H1 (cell line): ENCODE results near the gene BPIFB2. TPM values are rescaled to one million over a fixed set of nuclear protein-coding genes. Genes with fewer than 3 reads are reported as not detected.

ENCODE experiments used
- CTCF ChIA-PET: fragments of 300-600 bp; sonication (Branson Sonifier 250); formaldehyde crosslinking; loops from one replicate; lab custom pipeline; 2021; ENCODE audit not compliant: partially characterized antibody; lab: Charles Lee
- POLR2A ChIA-PET: fragments of 300-600 bp; sonication (Branson Sonifier 250); formaldehyde crosslinking; loops from one replicate; lab custom pipeline; 2021; ENCODE audit warnings: inconsistent platforms; ENCODE audit not compliant: partially characterized antibody; lab: Charles Lee
- DNase-seq, 2 experiments: peaks; one replicate each; pipeline versions ENCODE4 v3.0.0 to v3.0.0-alpha.2; 2010 to 2022; ENCODE audit warnings: low spot score in 2 of 2, low read depth in 1 of 2, mixed read lengths in 1 of 2
- FAIRE-seq: peaks from 2 replicates; lab custom pipeline; 2011; peaks lifted over from hg19 to GRCh38; lab: Jason Lieb, UNC
- H2AFZ ChIP-seq: 2 replicates; pipeline ENCODE4 v1.8.1; 2012; ENCODE audit warnings: low read length, inconsistent platforms
- H2AK5ac ChIP-seq: 2 replicates; pipeline ENCODE4 v1.6.1; 2013; ENCODE audit warnings: low read depth, low read length
- H2BK120ac ChIP-seq: replicated peaks from 2 replicates; pipeline ENCODE3; 2013; ENCODE audit warnings: low read depth, low read length, inconsistent platforms
- H2BK12ac ChIP-seq: 2 replicates; pipeline ENCODE4 v1.6.1; 2013; ENCODE audit warnings: low read depth, low read length
- H2BK15ac ChIP-seq: 2 replicates; pipeline ENCODE4 v1.6.1; 2013; ENCODE audit warnings: low read length
- H2BK20ac ChIP-seq: 2 replicates; pipeline ENCODE4 v1.6.1; 2013; ENCODE audit warnings: low read length
- H2BK5ac ChIP-seq: 2 replicates; pipeline ENCODE4 v1.6.1; 2013; ENCODE audit warnings: low read depth, low read length
- H3K14ac ChIP-seq: 2 replicates; pipeline ENCODE4 v1.6.1; 2013; ENCODE audit warnings: inconsistent platforms; ENCODE audit not compliant: insufficient read length
- H3K18ac ChIP-seq: 2 replicates; pipeline ENCODE4 v1.6.1; 2013; ENCODE audit warnings: low read length; ENCODE audit errors: extremely low read depth
- H3K23ac ChIP-seq: 2 replicates; pipeline ENCODE4 v1.6.1; 2013; ENCODE audit warnings: inconsistent platforms; ENCODE audit not compliant: insufficient read length
- H3K23me2 ChIP-seq: 2 replicates; pipeline ENCODE4 v1.6.1; 2013; ENCODE audit warnings: low read depth, low read length
- H3K27ac ChIP-seq: 2 replicates; pipeline ENCODE4 v1.6.1; 2011; ENCODE audit warnings: low read depth, low read length, inconsistent platforms
- H3K27me3 ChIP-seq, 4 experiments: replicated peaks in 1 of 4; 1 replicate in 1 of 4; 2 replicates in 3 of 4; pipeline versions ENCODE4 v1.6.1 to v1.8.1; 2011 to 2013; ENCODE audit warnings: low read length in 3 of 4, mild to moderate bottlenecking in 3 of 4, inconsistent platforms in 2 of 4, mixed read lengths in 2 of 4, moderate library complexity in 1 of 4; ENCODE audit not compliant: control insufficient read depth in 3 of 4, insufficient read depth in 3 of 4; ENCODE audit errors: extremely low read depth in 1 of 4
- H3K36me3 ChIP-seq, 4 experiments: 2 replicates each; pipeline versions ENCODE4 v1.6.1 to v1.8.1; 2011 to 2013; ENCODE audit warnings: mild to moderate bottlenecking in 4 of 4, low read length in 3 of 4, moderate library complexity in 2 of 4, control low read depth in 1 of 4, inconsistent platforms in 1 of 4; ENCODE audit not compliant: insufficient read depth in 4 of 4, control insufficient read depth in 2 of 4
- H3K4ac ChIP-seq: replicated peaks from 2 replicates; pipeline ENCODE3; 2013; ENCODE audit warnings: low read length, low read depth, mixed read lengths, inconsistent platforms; ENCODE audit not compliant: insufficient read length
- H3K4me1 ChIP-seq, 4 experiments: replicated peaks in 1 of 4; 1 replicate in 1 of 4; 2 replicates in 3 of 4; pipeline versions ENCODE4 v1.6.1 to v1.8.1; 2011 to 2013; ENCODE audit warnings: low read length in 3 of 4, inconsistent platforms in 2 of 4, mixed read lengths in 1 of 4; ENCODE audit not compliant: insufficient read depth in 4 of 4, control insufficient read depth in 3 of 4
- H3K4me2 ChIP-seq, 2 experiments: 2 replicates each; pipeline versions ENCODE4 v1.6.1 to v1.8.1; 2011 to 2013; ENCODE audit warnings: low read depth in 2 of 2, low read length in 2 of 2, control low read depth in 1 of 2, inconsistent platforms in 1 of 2, mild to moderate bottlenecking in 1 of 2; ENCODE audit not compliant: insufficient read depth in 1 of 2
- H3K4me3 ChIP-seq, 4 experiments: fragments of 200-600, 300-600 bp in 1 of 4; sonication (generic), shearing (Covaris generic), sonication (Bioruptor Twin) in 1 of 4; 2 replicates each; pipeline versions ENCODE4 v1.5.1 to v1.8.1; 2011 to 2016; ENCODE audit warnings: low read length in 4 of 4, low read depth in 3 of 4, control low read depth in 2 of 4, inconsistent platforms in 2 of 4, mild to moderate bottlenecking in 2 of 4, mixed read lengths in 1 of 4, moderate library complexity in 1 of 4; ENCODE audit not compliant: insufficient read depth in 2 of 4; ENCODE audit errors: extremely low read depth in 1 of 4
- H3K56ac ChIP-seq: replicated peaks from 2 replicates; pipeline ENCODE3; 2013; ENCODE audit warnings: low read depth, mild to moderate bottlenecking, mixed read lengths, low read length, inconsistent platforms; ENCODE audit not compliant: insufficient read length
- H3K79me1 ChIP-seq: 2 replicates; pipeline ENCODE4 v1.6.1; 2013; ENCODE audit warnings: low read depth, low read length, control low read depth
- H3K79me2 ChIP-seq, 2 experiments: 2 replicates each; pipeline versions ENCODE4 v1.6.1 to v1.8.1; 2012 to 2013; ENCODE audit warnings: low read length in 2 of 2, mild to moderate bottlenecking in 2 of 2, inconsistent platforms in 1 of 2; ENCODE audit not compliant: insufficient read depth in 2 of 2, control insufficient read depth in 1 of 2
- H3K9ac ChIP-seq, 4 experiments: replicated peaks in 1 of 4; 1 replicate in 1 of 4; 2 replicates in 3 of 4; pipeline versions ENCODE4 v1.6.1 to v1.8.1; 2011 to 2013; ENCODE audit warnings: low read depth in 3 of 4, low read length in 3 of 4, control low read depth in 2 of 4, mild to moderate bottlenecking in 2 of 4, moderate library complexity in 2 of 4, inconsistent platforms in 1 of 4; ENCODE audit errors: extremely low read depth in 1 of 4
- H3K9me3 ChIP-seq, 2 experiments: 2 replicates each; pipeline versions ENCODE4 v1.6.1 to v1.8.1; 2012 to 2013; ENCODE audit warnings: mild to moderate bottlenecking in 2 of 2, moderate library complexity in 2 of 2, control low read depth in 1 of 2, inconsistent platforms in 1 of 2, low read depth in 1 of 2, low read length in 1 of 2, mixed read lengths in 1 of 2; ENCODE audit not compliant: insufficient read depth in 2 of 2
- H4K20me1 ChIP-seq, 2 experiments: replicated peaks in 1 of 2; 2 replicates each; pipeline versions ENCODE3 to v1.8.1; 2011 to 2013; ENCODE audit warnings: inconsistent platforms in 2 of 2, low read length in 2 of 2, mild to moderate bottlenecking in 1 of 2; ENCODE audit not compliant: insufficient read depth in 2 of 2, control insufficient read depth in 1 of 2
- H4K5ac ChIP-seq: 2 replicates; pipeline ENCODE4 v1.6.1; 2013; ENCODE audit warnings: low read length, low read depth, mixed read lengths, inconsistent platforms; ENCODE audit not compliant: insufficient read length
- H4K8ac ChIP-seq: 2 replicates; pipeline ENCODE4 v1.8.0; 2013; ENCODE audit warnings: mild to moderate bottlenecking, moderate library complexity, low read length, inconsistent platforms; ENCODE audit not compliant: insufficient read depth; ENCODE audit errors: extremely low read depth
- H4K91ac ChIP-seq: replicated peaks from 2 replicates; pipeline ENCODE3; 2013; ENCODE audit warnings: low read length, mixed read lengths, inconsistent platforms; ENCODE audit not compliant: insufficient read length
- GABPA ChIP-seq: IDR thresholded peaks from 2 replicates; pipeline ENCODE4 v1.6.1; 2011; ENCODE audit warnings: mild to moderate bottlenecking, low read length, moderate library complexity, borderline replicate concordance; ENCODE audit not compliant: insufficient read depth
- MAX ChIP-seq: IDR thresholded peaks from 2 replicates; pipeline ENCODE4 v1.6.1; 2012; ENCODE audit warnings: inconsistent platforms
- SIX5 ChIP-seq: IDR thresholded peaks from 2 replicates; pipeline ENCODE4 v1.6.1; 2011; ENCODE audit warnings: mild to moderate bottlenecking, low read depth, low read length
- SP1 ChIP-seq: IDR thresholded peaks from 2 replicates; pipeline ENCODE4 v1.6.1; 2011; ENCODE audit warnings: low read depth, low read length
- YY1 ChIP-seq: IDR thresholded peaks from 2 replicates; pipeline ENCODE4 v1.6.1; 2011; ENCODE audit warnings: low read depth, mild to moderate bottlenecking, low read length
- WGBS, 2 experiments: shearing (Covaris generic) in 1 of 2; methylation state at CpG; one replicate each; pipeline versions ENCODE4 v1.1.6 to v1.1.7; 2013 to 2015; ENCODE audit warnings: low lambda C conversion rate in 2 of 2, mixed read lengths in 2 of 2, inconsistent platforms in 1 of 2, low coverage in 1 of 2, missing lambda C conversion rate in 1 of 2; ENCODE audit not compliant: insufficient replicate concordance in 2 of 2, insufficient coverage in 1 of 2, insufficient read length in 1 of 2; ENCODE audit errors: extremely low coverage in 1 of 2, missing lambda C conversion rate in 1 of 2; 5-methylcytosine and 5-hydroxymethylcytosine counted together
- polyA plus RNA-seq, 7 experiments: library from polyadenylated mRNA; depleted of rRNA in 3 of 7; stranded (reverse) in 5 of 7; unstranded in 2 of 7; fragments of >200 nt in 5 of 7; fragments of 200-250 nt in 2 of 7; gene quantifications; 1 replicate in 5 of 7; 2 replicates in 1 of 7; 4 replicates in 1 of 7; pipeline versions ENCODE4 v1.2.1 to v1.2.3, GENCODE V29; 2011 to 2013; ENCODE audit warnings: missing spikeins in 2 of 7, mixed read lengths in 2 of 7
- total RNA-seq: library from RNA; stranded (reverse); fragmentation: NEBNext Ultra II Directional; extraction: Animal tissue kit (Norgen Biotek cat#: 25700); gene quantifications from 2 replicates; pipeline ENCODE4 v1.2.1, GENCODE V29; 2021

The BPIFB2 gene
- total and polyA plus RNA-seq, 2 of the 8 experiments (the other 6 are each of a cell fraction or from before 2014, with no cell fraction given) = not detected

GRCh38 chr20:33062825-33063149 is 55.3 kb downstream of the BPIFB2 start:
- H3K56ac ChIP-seq = no peak overlapping the region
- H2BK120ac ChIP-seq = no peak overlapping the region
- H4K5ac ChIP-seq = no peak overlapping the region
- POLR2A ChIA-PET = no interaction called here
- no peak overlapping the region for H3K4me2 ChIP-seq
- no peaks in the 10 kb centered on the region for H3K36me3 ChIP-seq
- FAIRE-seq (no peak), DNase-seq (no peak)
- CTCF ChIA-PET = interaction anchor here (0.8 to 1.0 kb wide), 3 partner anchors 9 to 26 kb away, joined by 3 read pairs; no protein-coding TSS in a partner anchor
- no peak overlapping the region for H4K8ac ChIP-seq
- H2BK20ac ChIP-seq = no peak overlapping the region
- H3K18ac ChIP-seq = no peak overlapping the region
- no peak overlapping the region for H4K91ac ChIP-seq
- H3K4ac ChIP-seq = no peak overlapping the region
- H3K23me2 ChIP-seq = no peaks in the 10 kb centered on the region
- H3K79me2 ChIP-seq = no peaks in the 10 kb centered on the region
- no peaks in the 10 kb centered on the region for H3K79me1 ChIP-seq
- no peaks in the 10 kb centered on the region for H3K27me3 ChIP-seq
- no peak overlapping the region for H3K23ac ChIP-seq
- no peaks in the 10 kb centered on the region for H3K4me1 ChIP-seq
- no peak overlapping the region for H2BK15ac ChIP-seq
- H3K4me3 ChIP-seq = no peak overlapping the region
- no peak overlapping the region for H2BK12ac ChIP-seq
- H4K20me1 ChIP-seq = no peaks in the 10 kb centered on the region
- no peak overlapping the region for H2AFZ ChIP-seq
- no peaks in the 10 kb centered on the region for H3K9me3 ChIP-seq
- H3K27ac ChIP-seq = no peak overlapping the region
- H3K14ac ChIP-seq = no peak overlapping the region
- H2BK5ac ChIP-seq = no peak overlapping the region
- H2AK5ac ChIP-seq = no peak overlapping the region
- no peak overlapping the region for H3K9ac ChIP-seq
- WGBS, 2 experiments = 75% methylated on average over 1 of the region's 1 CpG; no CpG with 5 or more reads in 1 of the 2 experiments
- TF ChIP-seq SIX5 = no peak
- no peak for TF ChIP-seq MAX
- no peak for TF ChIP-seq YY1
- no peak for TF ChIP-seq GABPA
- no peak for TF ChIP-seq SP1
